SK-MEL-5 (cell line): ENCODE measurements around the gene PKN2. TPM values are rescaled to one million over a fixed set of nuclear protein-coding genes. Genes with fewer than 3 reads are reported as not detected.

Experiments used
- small RNA-seq, 2 experiments: library from RNA; depleted of rRNA; stranded (forward); fragments of <200 nt; gene quantifications; one replicate each; pipeline ENCODE3, GENCODE V24; 2014
- total RNA-seq: library from RNA; depleted of rRNA; stranded (reverse); fragments of >200 nt; shearing (Covaris generic); gene quantifications from 2 replicates; pipeline ENCODE4 v1.2.3, GENCODE V29; 2014; rRNA removed

PKN2 gene
- total RNA-seq, 1 experiment from 2014 or later: 21.5 TPM

Small RNAs within 50 kb of the gene (small RNA-seq; reads per million reads assigned to genes)
- gene RNU6-125P: 0 reads per million in 2 experiments

Other genes starting within 250 kb of the PKN2 start
- gene GTF2B, start 207.3 kb downstream of the PKN2 start, total RNA-seq: 76.4 and 78.1 TPM in 2 replicates